Pancreas (tissue), 10 donors: Measurements from ENCODE around the gene ZNF318. TPM values are rescaled to one million over a fixed set of nuclear protein-coding genes. Genes with fewer than 3 reads are reported as not detected.

Experiments used
- ATAC-seq, 4 donors: fragments of 200-7000 bp; cut with Tn5 transposase; one replicate each; pipeline versions ENCODE4 v1.8.0 to v1.9.1; 2020; ENCODE audit warnings: mild to moderate bottlenecking in 4 of 4, moderate library complexity in 4 of 4
- DNase-seq, 6 donors: peaks; one replicate each; pipeline ENCODE4 v3.0.0-alpha.2; 2020
- FAIRE-seq: peaks from 2 replicates; lab custom pipeline; 2012; peaks lifted over from hg19 to GRCh38; lab: Jason Lieb, UNC
- H3K27ac ChIP-seq, 4 donors: fragments of 200-600 bp; sonication (generic); 1 replicate in 3 of 4; 2 replicates in 1 of 4; pipeline versions ENCODE4 v1.5.0 to v1.8.0; 2020
- H3K27me3 ChIP-seq, 4 donors: fragments of 200-600 bp; one replicate each; pipeline ENCODE4 v1.8.0; 2021
- H3K36me3 ChIP-seq, 3 donors: fragments of 200-600 bp; sonication (generic) in 1 of 3; one replicate each; pipeline versions ENCODE4 v1.5.0 to v1.8.0; 2020 to 2021
- H3K4me1 ChIP-seq, 3 donors: fragments of 200-600 bp; one replicate each; pipeline ENCODE4 v1.8.0; 2021
- H3K4me3 ChIP-seq, 4 donors: fragments of 200-600 bp; sonication (generic) in 2 of 4; one replicate each; pipeline versions ENCODE4 v1.5.0 to v1.8.0; 2020 to 2021
- H3K9me3 ChIP-seq, 4 donors: fragments of 200-600 bp; one replicate each; pipeline ENCODE4 v1.8.0; 2021
- WGBS, 2 donors: extraction: QIAGEN DNeasy Blood & Tissue Kit; methylation state at CpG; one replicate each; pipeline ENCODE4 v1.1.7; 2013; 5-methylcytosine and 5-hydroxymethylcytosine counted together
- intact Hi-C, 3 donors: fragments of 100-400 bp; cut with DNase I; formaldehyde crosslinking; loops; one replicate each; pipeline versions ENCODE4 v1.11.1 to v1.14.2; 2022
- polyA plus RNA-seq, 2 donors: library from polyadenylated mRNA; stranded (reverse); fragments of 200-250 nt; gene quantifications; one replicate each; pipeline ENCODE4 v1.2.3, GENCODE V29; 2013
- total RNA-seq, 6 donors: library from RNA; stranded (reverse); fragmentation: NEBNext Ultra II Directional in 4 of 6; extraction: Animal tissue kit (Norgen Biotek cat#: 25700) in 4 of 6; gene quantifications; one replicate each; pipeline versions ENCODE4 v1.2.1 to v1.2.4, GENCODE V29; 2021 to 2023
- TF ChIP-seq, protein P1 (sequence below), 4 donors: fragments of 200-600 bp; sonication (generic) in 3 of 4; IDR thresholded peaks; one replicate each; pipeline versions ENCODE4 v1.5.0 to v1.8.0; 2021; ENCODE audit warnings: antibody characterized with exemption in 4 of 4
- donor health status: healthy with polysubstance abuse.
- donor health status: DM: no; HTN: no; CAD: no; lungs with moderate emphysema.
- donor health status: DM: no; HTN: no; CAD: no.
- donor health status: control.
- donor health status: control.
- donor health status: Bipolar disorder and iron deficiency.
- donor health status: DM: yes; HTN: yes; CAD: no.
- donor health status: DM: no; HTN: no; CAD: no.
- donor health status: DM: no; HTN: no; CAD: no.
- donor health status: DM: yes; HTN: yes; CAD: no.

Gene ZNF318
- total and polyA plus RNA-seq, 8 donors, result 6.2 to 13.0 (median 8.7) TPM

DNA sequence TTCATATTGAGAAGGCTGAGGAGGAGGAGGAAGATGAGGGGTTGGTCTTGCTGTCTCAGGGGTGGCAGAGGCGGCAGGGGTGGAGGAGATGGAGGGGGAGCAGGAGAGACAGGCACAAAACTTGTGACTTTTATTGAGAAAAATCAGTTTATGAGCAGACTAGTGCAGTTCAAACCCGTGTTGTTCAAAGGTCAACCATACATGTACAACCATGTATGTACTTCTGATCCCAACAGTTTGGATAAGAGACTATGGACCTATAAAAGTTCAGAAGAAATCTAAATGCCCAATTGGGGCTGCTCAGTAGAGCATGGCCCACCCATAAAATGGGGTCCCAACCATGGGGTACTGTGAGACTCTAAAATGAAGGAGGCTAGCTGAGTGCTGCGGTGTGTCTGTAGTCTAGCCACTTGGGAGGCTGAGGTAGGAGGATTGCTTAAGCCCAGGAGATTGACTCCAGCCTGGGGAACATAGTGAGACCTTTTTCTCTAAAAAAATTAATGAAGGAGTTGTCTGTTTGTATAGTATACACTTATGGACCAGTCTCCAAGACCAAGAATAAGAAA lies 79.0 kb downstream of the ZNF318 start:
- Histone ChIP-seq H3K36me3 (no peaks in the 10 kb centered on the region), H3K27ac (no peak overlapping the region), H3K9me3 (no peaks in the 10 kb centered on the region), H3K27me3 (no peaks in the 10 kb centered on the region), H3K4me1 (no peaks in the 10 kb centered on the region), H3K4me3 (no peak overlapping the region)
- FAIRE-seq (no peak), DNase-seq (peak in 1 of 6 donors; percentile 19), ATAC-seq (no peak)
- 83 to 86% methylated on average over 3 of the region's 3 CpGs for WGBS, 2 donors
- TF ChIP-seq, protein P1, sequence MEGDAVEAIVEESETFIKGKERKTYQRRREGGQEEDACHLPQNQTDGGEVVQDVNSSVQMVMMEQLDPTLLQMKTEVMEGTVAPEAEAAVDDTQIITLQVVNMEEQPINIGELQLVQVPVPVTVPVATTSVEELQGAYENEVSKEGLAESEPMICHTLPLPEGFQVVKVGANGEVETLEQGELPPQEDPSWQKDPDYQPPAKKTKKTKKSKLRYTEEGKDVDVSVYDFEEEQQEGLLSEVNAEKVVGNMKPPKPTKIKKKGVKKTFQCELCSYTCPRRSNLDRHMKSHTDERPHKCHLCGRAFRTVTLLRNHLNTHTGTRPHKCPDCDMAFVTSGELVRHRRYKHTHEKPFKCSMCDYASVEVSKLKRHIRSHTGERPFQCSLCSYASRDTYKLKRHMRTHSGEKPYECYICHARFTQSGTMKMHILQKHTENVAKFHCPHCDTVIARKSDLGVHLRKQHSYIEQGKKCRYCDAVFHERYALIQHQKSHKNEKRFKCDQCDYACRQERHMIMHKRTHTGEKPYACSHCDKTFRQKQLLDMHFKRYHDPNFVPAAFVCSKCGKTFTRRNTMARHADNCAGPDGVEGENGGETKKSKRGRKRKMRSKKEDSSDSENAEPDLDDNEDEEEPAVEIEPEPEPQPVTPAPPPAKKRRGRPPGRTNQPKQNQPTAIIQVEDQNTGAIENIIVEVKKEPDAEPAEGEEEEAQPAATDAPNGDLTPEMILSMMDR (IDR thresholded peaks at IDR 0.05), result no peak
- intact Hi-C loops, result no loop called here

DNA sequence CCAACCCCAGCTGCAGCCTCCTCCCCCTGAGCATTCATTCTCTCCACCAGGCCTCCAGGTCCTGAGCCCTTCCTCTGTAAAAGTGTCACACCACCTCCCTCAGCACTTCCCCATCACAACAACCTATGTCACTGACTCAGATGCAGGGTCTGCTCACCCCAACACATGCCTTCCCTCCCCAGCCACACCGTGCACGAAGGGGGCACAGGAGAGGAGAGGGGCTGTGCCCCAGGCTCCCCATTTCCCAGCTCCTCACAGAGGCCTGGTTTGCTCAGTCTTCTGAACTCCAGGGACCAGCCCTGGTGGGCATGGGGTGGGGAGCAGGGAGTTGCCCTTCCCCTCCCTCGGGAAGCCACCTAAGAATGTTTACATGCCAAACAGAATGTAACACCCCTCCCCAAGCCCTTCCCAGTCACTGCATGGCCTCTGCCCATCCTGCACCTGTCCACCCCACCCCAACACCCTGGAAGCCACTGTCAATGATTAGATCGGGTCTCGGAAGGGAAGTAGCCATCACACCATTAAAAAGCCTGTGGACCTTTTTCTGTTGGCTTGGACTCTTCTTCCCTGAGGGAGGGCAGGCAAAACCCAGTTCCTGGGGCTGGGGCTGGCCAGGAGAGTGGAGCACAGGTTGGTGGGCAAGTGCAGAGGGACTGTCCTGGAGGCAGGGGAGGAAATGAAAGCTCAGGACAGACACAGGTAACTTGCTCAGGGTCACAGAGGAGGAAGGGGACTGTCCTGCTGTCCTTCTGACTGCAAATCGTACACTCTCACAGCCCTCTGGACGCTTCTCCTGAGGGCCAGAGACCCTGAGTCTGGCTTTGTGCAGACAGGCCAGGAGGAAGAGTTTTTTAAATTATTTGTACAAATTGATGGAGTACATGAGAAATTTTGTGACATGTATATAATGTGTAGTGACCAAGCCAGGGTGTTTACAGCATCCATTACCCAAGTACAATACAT lies 81.4 kb downstream of the ZNF318 start:
- no peak overlapping the region for H3K4me3 ChIP-seq
- intact Hi-C loops, result no loop called here
- no peaks in the 10 kb centered on the region for H3K9me3 ChIP-seq
- TF ChIP-seq, protein P1 (IDR thresholded peaks at IDR 0.05), result no peak
- 64 to 71% methylated on average over 5 to 7 of the region's 7 CpGs for WGBS, 2 donors
- peak in 2 of 6 donors; percentile 2 to 31 for DNase-seq
- no peak for FAIRE-seq
- no peaks in the 10 kb centered on the region for H3K4me1 ChIP-seq
- peaks cover 0 to 8% (median 3%) of the 10 kb centered on the region in 4 donors for H3K27me3 ChIP-seq
- no peaks in the 10 kb centered on the region for H3K36me3 ChIP-seq
- no peak overlapping the region for H3K27ac ChIP-seq
- no peak for ATAC-seq

DNA sequence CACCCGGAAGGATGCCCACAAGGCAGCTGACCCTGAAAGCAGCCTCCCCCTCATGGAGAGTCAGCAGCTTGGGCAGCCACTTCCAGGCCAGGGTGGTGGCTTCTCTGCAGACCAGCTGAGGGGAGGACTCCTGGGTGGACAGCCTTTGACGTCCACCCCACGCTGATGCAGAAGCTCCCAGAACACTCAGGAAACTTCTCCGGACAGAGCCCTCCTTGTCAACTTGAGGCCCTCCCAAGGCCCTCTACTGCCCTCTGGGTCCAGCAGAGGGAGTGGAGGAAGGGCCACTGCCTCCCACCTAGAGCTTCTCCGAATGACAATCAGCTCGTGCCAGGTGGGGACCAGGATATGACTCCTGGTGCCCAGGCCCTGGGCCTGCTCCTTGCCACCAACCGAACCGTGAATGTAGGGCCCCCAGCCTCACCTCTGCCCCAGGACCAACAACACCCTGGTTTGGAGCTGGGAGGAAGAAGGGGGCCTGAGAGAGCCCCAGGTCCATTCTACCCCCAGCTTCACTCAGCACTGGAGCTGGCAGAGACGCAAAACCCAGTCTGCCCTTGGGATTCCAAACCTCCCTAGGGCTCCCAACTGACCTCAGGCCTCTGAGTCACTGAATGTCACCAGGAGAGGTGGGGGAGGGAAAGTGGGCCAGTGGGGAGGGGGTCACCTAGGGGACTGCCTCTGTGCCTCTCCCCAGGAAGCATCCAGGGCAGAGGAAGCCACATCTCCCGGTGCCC lies 82.3 kb downstream of the ZNF318 start:
- peaks cover 0 to 8% (median 3%) of the 10 kb centered on the region in 4 donors for H3K27me3 ChIP-seq
- WGBS, 2 donors, result 63 to 67% methylated on average over 10 of the region's 10 CpGs

DNA sequence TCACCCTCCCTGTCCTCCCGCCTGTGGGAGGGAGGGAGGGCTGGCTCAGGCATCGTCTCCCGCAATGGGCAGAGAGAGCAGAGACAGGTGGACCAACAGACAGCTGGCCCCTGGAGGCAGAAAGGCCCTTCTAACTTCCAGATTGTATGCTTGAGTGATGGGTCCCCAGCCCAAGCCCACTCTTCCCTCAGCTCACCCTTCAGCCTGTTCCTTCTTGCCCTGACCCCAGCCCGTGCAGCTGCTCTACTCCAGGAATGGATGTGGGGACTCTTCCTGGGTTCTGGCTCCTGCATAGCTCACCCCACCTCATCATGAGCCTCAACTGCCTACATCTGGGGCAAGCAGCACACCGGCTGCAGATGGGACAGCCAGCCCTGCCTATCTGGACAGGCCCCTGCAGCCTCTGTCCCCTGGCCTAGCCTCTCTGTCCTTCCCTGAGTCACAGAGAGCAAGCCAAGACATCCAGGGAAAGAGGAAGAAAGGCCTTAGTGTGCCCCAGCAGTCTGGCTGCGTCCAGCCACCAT lies 82.9 kb downstream of the ZNF318 start:
- peak in 3 of 6 donors; percentile 10 to 43 (median 35) for DNase-seq
- H3K9me3 ChIP-seq, result no peaks in the 10 kb centered on the region
- H3K4me3 ChIP-seq, result no peak overlapping the region
- WGBS, 2 donors, result 74 to 75% methylated on average over 6 of the region's 6 CpGs
- H3K4me1 ChIP-seq, result no peaks in the 10 kb centered on the region
- no peak overlapping the region for H3K27ac ChIP-seq
- ATAC-seq, result no peak
- no peak for FAIRE-seq
- TF ChIP-seq, protein P1 (IDR thresholded peaks at IDR 0.05), result no peak
- peaks cover 0 to 8% (median 3%) of the 10 kb centered on the region in 4 donors for H3K27me3 ChIP-seq
- intact Hi-C loops, result no loop called here
- no peaks in the 10 kb centered on the region for H3K36me3 ChIP-seq

More for the DNA sequence above, 82.3 kb downstream of the ZNF318 start:
- ATAC-seq (peak in 2 of 4 donors; percentile 29 to 54), DNase-seq (peak in 2 of 6 donors; percentile 8 to 44), FAIRE-seq (no peak)
- H3K36me3 ChIP-seq, result no peaks in the 10 kb centered on the region
- TF ChIP-seq, protein P1 (IDR thresholded peaks at IDR 0.05), result no peak
- no peaks in the 10 kb centered on the region for H3K4me1 ChIP-seq
- no peak overlapping the region for H3K27ac ChIP-seq
- no peaks in the 10 kb centered on the region for H3K9me3 ChIP-seq
- intact Hi-C loops, result no loop called here
- H3K4me3 ChIP-seq, result no peak overlapping the region

Other genes with a start within 250 kb of the ZNF318 start
- 10 to 100 TPM in 3 of 6 donors, 1 to 10 TPM in 3; 7.2 to 12.8 (median 9.8) TPM for gene SRF, start 198.4 kb downstream of the ZNF318 start, total RNA-seq
- gene SRF, start 198.4 kb downstream of the ZNF318 start, polyA plus RNA-seq, result 10 to 100 TPM; 11.0 to 11.9 TPM
- 10 to 100 TPM; 11.3 to 26.7 (median 13.8) TPM for gene CUL9, start 187.5 kb downstream of the ZNF318 start, total RNA-seq
- 10 to 100 TPM; 86.6 to 99.3 TPM for gene CUL9, start 187.5 kb downstream of the ZNF318 start, polyA plus RNA-seq
- 10 to 100 TPM; 19.9 to 45.1 (median 38.4) TPM for gene DNPH1, start 140.2 kb downstream of the ZNF318 start, total RNA-seq
- 10 to 100 TPM; 56.0 to 73.3 TPM for gene DNPH1, start 140.2 kb downstream of the ZNF318 start, polyA plus RNA-seq
- gene TTBK1, start 126.2 kb downstream of the ZNF318 start, total RNA-seq, result under 1 TPM; 0.08 to 0.19 (median 0.14) TPM
- under 1 TPM; 0.45 to 0.57 TPM for gene TTBK1, start 126.2 kb downstream of the ZNF318 start, polyA plus RNA-seq
- under 1 TPM in 1 of 6 donors, not detected in 5; 0.16 TPM for gene SLC22A7, start 71.4 kb downstream of the ZNF318 start, total RNA-seq
- not detected for gene SLC22A7, start 71.4 kb downstream of the ZNF318 start, polyA plus RNA-seq
- 1 to 10 TPM in 2 of 6 donors, under 1 TPM in 4; 0.46 to 4.6 (median 0.82) TPM for gene CRIP3, start 60.8 kb downstream of the ZNF318 start, total RNA-seq
- gene CRIP3, start 60.8 kb downstream of the ZNF318 start, polyA plus RNA-seq, result 1 to 10 TPM; 4.5 to 9.7 TPM
- gene ABCC10, start 57.9 kb upstream of the ZNF318 start, total RNA-seq, result 10 to 100 TPM; 14.0 to 21.8 (median 18.3) TPM
- 10 to 100 TPM; 40.1 to 54.8 TPM for gene ABCC10, start 57.9 kb upstream of the ZNF318 start, polyA plus RNA-seq
- gene DLK2, start 85.9 kb upstream of the ZNF318 start, total RNA-seq, result 1 to 10 TPM in 1 of 6 donors, under 1 TPM in 3, not detected in 2; 0.22 to 1.1 (median 0.34) TPM
- gene DLK2, start 85.9 kb upstream of the ZNF318 start, polyA plus RNA-seq, result under 1 TPM; 0.26 to 0.30 TPM
- 10 to 100 TPM; 12.9 to 26.7 (median 15.4) TPM for gene TJAP1, start 107.9 kb upstream of the ZNF318 start, total RNA-seq
- 10 to 100 TPM; 43.9 to 44.5 TPM for gene TJAP1, start 107.9 kb upstream of the ZNF318 start, polyA plus RNA-seq
- 1 to 10 TPM in 1 of 6 donors, under 1 TPM in 5; 0.60 to 1.1 (median 0.82) TPM for gene LRRC73, start 140.7 kb upstream of the ZNF318 start, total RNA-seq
- gene LRRC73, start 140.7 kb upstream of the ZNF318 start, polyA plus RNA-seq, result 1 to 10 TPM in 1 of 2 donors, under 1 TPM in 1; 0.38 to 1.5 TPM
- gene YIPF3, start 147.3 kb upstream of the ZNF318 start, total RNA-seq, result 10 to 100 TPM; 60.6 to 81.1 (median 69.7) TPM
- 10 to 100 TPM; 60.3 to 92.2 TPM for gene YIPF3, start 147.3 kb upstream of the ZNF318 start, polyA plus RNA-seq
- gene POLR1C, start 147.4 kb upstream of the ZNF318 start, total RNA-seq, result 10 to 100 TPM; 10.2 to 20.9 (median 18.8) TPM
- 10 to 100 TPM; 15.7 to 31.3 TPM for gene POLR1C, start 147.4 kb upstream of the ZNF318 start, polyA plus RNA-seq
- 10 to 100 TPM; 18.1 to 25.7 (median 22.9) TPM for gene XPO5, start 206.4 kb upstream of the ZNF318 start, total RNA-seq
- gene XPO5, start 206.4 kb upstream of the ZNF318 start, polyA plus RNA-seq, result 10 to 100 TPM; 13.6 to 19.5 TPM
- gene POLH, start 206.5 kb upstream of the ZNF318 start, total RNA-seq, result 10 to 100 TPM in 2 of 6 donors, 1 to 10 TPM in 4; 6.1 to 12.6 (median 9.0) TPM
- 1 to 10 TPM; 1.9 to 2.2 TPM for gene POLH, start 206.5 kb upstream of the ZNF318 start, polyA plus RNA-seq